Peyer's patch (tissue), 4 donors: Measurements from ENCODE around the gene RNU6-1.

Experiments used
- CTCF ChIP-seq, 6 experiments: fragments of 450-650 bp in 4 of 6; fragments of 200-600 bp in 2 of 6; sonication (generic) in 1 of 6; IDR thresholded peaks; one replicate each; pipeline ENCODE4 v1.5.1; 2017 to 2019; ENCODE audit warnings: antibody characterized with exemption in 6 of 6, mild to moderate bottlenecking in 3 of 6, moderate library complexity in 1 of 6
- POLR2A ChIP-seq, 2 donors: fragments of 450-650 bp; IDR thresholded peaks; one replicate each; pipeline ENCODE4 v1.5.1; 2017; ENCODE audit warnings: antibody characterized with exemption in 2 of 2, mild to moderate bottlenecking in 2 of 2, moderate library complexity in 2 of 2

- no peak for TF ChIP-seq CTCF (IDR thresholded peaks at IDR 0.05)
- no peak for TF ChIP-seq POLR2A (IDR thresholded peaks at IDR 0.05)
Observed at GRCh38 chr15:67805008-67805665, 34.7 kb downstream of the RNU6-1 start.
